WTC11 (cell line): ENCODE results near the gene CIB1.

Experiments used
- ATF3 ChIP-seq: sonication (generic); formaldehyde crosslinking; conservative IDR thresholded peaks from 2 replicates; pipeline ENCODE4 v1.8.1; 2022; ENCODE audit warnings: mild to moderate bottlenecking, missing genetic modification reagents
- CTCF ChIP-seq: fragments of 200-600 bp; IDR thresholded peaks from 2 replicates; pipeline ENCODE4 v1.8.0; 2022; ENCODE audit warnings: antibody characterized with exemption
- FOXJ3 ChIP-seq: sonication (generic); formaldehyde crosslinking; IDR thresholded peaks from 2 replicates; pipeline ENCODE4 v1.9.0; 2021; ENCODE audit warnings: missing genetic modification reagents, mild to moderate bottlenecking, borderline replicate concordance
- FOXK1 ChIP-seq: sonication (generic); formaldehyde crosslinking; IDR thresholded peaks from 2 replicates; pipeline ENCODE4 v1.8.0; 2022; ENCODE audit warnings: mild to moderate bottlenecking, moderate library complexity, missing genetic modification reagents
- HMGXB4 ChIP-seq: sonication (generic); formaldehyde crosslinking; IDR thresholded peaks from 2 replicates; pipeline ENCODE4 v1.8.1; 2023; ENCODE audit warnings: mild to moderate bottlenecking, moderate library complexity, missing genetic modification reagents
- MAX ChIP-seq: sonication (generic); formaldehyde crosslinking; IDR thresholded peaks from 2 replicates; pipeline ENCODE4 v1.8.0; 2022; ENCODE audit warnings: mild to moderate bottlenecking, missing genetic modification reagents
- NR2C2 ChIP-seq: sonication (generic); formaldehyde crosslinking; IDR thresholded peaks from 2 replicates; pipeline ENCODE4 v1.8.0; 2022; ENCODE audit warnings: mild to moderate bottlenecking, missing genetic modification reagents
- NR3C1 ChIP-seq: sonication (generic); formaldehyde crosslinking; conservative IDR thresholded peaks from 2 replicates; pipeline ENCODE4 v1.8.1; 2023; ENCODE audit warnings: low read depth, mild to moderate bottlenecking, missing genetic modification reagents
- TEAD1 ChIP-seq: sonication (generic); formaldehyde crosslinking; IDR thresholded peaks from 2 replicates; pipeline ENCODE4 v1.8.0; 2022; ENCODE audit warnings: mild to moderate bottlenecking, missing genetic modification reagents
- USF2 ChIP-seq: sonication (generic); formaldehyde crosslinking; IDR thresholded peaks from 2 replicates; pipeline ENCODE4 v1.8.1; 2023; ENCODE audit warnings: mild to moderate bottlenecking, missing genetic modification reagents, moderate library complexity
- ZNF219 ChIP-seq: sonication (generic); formaldehyde crosslinking; IDR thresholded peaks from 2 replicates; pipeline ENCODE4 v1.8.0; 2023; ENCODE audit warnings: missing genetic modification reagents, mild to moderate bottlenecking, borderline replicate concordance
- ZNF423 ChIP-seq: fragments of 250-450 bp; sonication (Bioruptor Pico); IDR thresholded peaks from 2 replicates; pipeline ENCODE4 v2.1.2; 2022; ENCODE audit warnings: mild to moderate bottlenecking, moderate library complexity
- TF ChIP-seq, protein P1 (sequence below): sonication (generic); formaldehyde crosslinking; IDR thresholded peaks from 2 replicates; pipeline ENCODE4 v1.8.1; 2022; ENCODE audit warnings: mild to moderate bottlenecking, missing genetic modification reagents, moderate library complexity, borderline replicate concordance

DNA sequence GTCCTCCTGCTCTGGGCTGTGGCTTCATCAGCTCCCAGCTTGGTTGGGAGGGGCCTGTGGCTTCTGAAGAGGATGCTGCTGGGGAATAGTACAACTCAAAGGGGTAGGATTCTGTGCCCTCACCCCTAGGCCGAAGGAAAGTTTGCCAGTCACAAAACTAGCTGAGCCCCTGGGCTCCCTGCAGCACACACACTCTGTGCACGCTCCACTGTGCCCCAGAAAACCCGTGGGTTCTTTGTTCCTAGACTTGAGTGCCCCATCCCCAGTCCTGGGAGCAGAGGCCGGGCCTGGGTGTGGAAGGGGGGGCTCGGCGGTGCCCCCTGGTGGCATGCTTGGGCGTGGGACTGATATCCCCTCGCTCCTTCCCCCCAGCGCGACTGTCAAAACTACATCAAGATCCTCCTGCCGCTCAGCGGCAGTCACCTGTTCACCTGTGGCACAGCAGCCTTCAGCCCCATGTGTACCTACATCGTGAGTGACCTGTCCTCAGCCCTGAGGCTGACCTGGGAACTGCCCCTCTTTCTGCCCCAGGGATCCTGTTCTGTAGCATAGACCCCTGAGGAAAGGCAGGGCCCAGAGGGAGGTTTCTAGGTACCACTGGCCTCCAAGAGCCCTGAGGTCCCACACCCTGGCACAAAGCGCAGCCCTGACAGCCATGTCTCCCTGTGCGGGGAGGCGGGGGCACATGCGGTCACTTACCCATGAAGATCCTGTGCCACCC, 14.2 kb downstream of the CIB1 start:
- TF ChIP-seq ATF3 (CRISPR knock-in tag) = no peak
- no peak for TF ChIP-seq NR2C2 (CRISPR knock-in tag)
- peak; percentile 77 for TF ChIP-seq CTCF
- TF ChIP-seq FOXK1 = no peak
- no peak for TF ChIP-seq TEAD1 (CRISPR knock-in tag)
- TF ChIP-seq ZNF219 (CRISPR knock-in tag) = no peak
- no peak for TF ChIP-seq HMGXB4
- TF ChIP-seq, protein P1, sequence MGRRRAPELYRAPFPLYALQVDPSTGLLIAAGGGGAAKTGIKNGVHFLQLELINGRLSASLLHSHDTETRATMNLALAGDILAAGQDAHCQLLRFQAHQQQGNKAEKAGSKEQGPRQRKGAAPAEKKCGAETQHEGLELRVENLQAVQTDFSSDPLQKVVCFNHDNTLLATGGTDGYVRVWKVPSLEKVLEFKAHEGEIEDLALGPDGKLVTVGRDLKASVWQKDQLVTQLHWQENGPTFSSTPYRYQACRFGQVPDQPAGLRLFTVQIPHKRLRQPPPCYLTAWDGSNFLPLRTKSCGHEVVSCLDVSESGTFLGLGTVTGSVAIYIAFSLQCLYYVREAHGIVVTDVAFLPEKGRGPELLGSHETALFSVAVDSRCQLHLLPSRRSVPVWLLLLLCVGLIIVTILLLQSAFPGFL (CRISPR knock-in tag) = no peak
- no peak for TF ChIP-seq USF2
- TF ChIP-seq MAX (CRISPR knock-in tag) = no peak
- TF ChIP-seq ZNF423 (CRISPR knock-in tag) = no peak
- TF ChIP-seq NR3C1 (CRISPR knock-in tag) = no peak
- no peak for TF ChIP-seq FOXJ3 (CRISPR knock-in tag)
